AG04449 (cell line): ENCODE measurements around the gene ZNF592.

Source experiments
- CTCF ChIA-PET: fragments of 350-600 bp; formaldehyde crosslinking; extraction: SDS; loops from one replicate; lab custom pipeline; 2021; ENCODE audit warnings: antibody characterized with exemption; lab: Yijun Ruan, JAX
- POLR2A ChIA-PET: fragments of 400-600, 350-600 bp; formaldehyde crosslinking; extraction: SDS; loops from one replicate; lab custom pipeline; 2020; ENCODE audit warnings: antibody characterized with exemption, inconsistent platforms; lab: Yijun Ruan, JAX
- DNase-seq: peaks from one replicate; pipeline ENCODE4 v3.0.0-alpha.2; 2010; ENCODE audit warnings: low read depth, low spot score
- H3K4me3 ChIP-seq: 2 replicates; pipeline ENCODE4 v1.5.1; 2011; ENCODE audit warnings: low read depth, mild to moderate bottlenecking, control low read depth, low read length
- CTCF ChIP-seq: IDR thresholded peaks from one replicate; pipeline ENCODE4 v1.5.1; 2011; ENCODE audit warnings: mild to moderate bottlenecking, moderate library complexity, low read length, control low read depth, inconsistent platforms; ENCODE audit not compliant: insufficient read depth; ENCODE audit errors: missing control alignments

Gene ZNF592

GRCh38 chr15:84818261-84819131 lies 70.1 kb downstream of the ZNF592 start:
- H3K4me3 ChIP-seq: no peak overlapping the region
- DNase-seq: no peak
- no peak for TF ChIP-seq CTCF
- CTCF ChIA-PET: interaction anchor here (0.6 to 1.4 kb wide), 7 partner anchors 10 to 163 kb away, joined by 3 to 6 read pairs (median 3); no protein-coding TSS in a partner anchor
- POLR2A ChIA-PET: interaction anchor here (0.6 kb wide), 1 partner anchor 160 kb away, joined by 3 read pairs; the partner anchor contains the start of gene NMB

GRCh38 chr15:84819291-84819768 lies 70.9 kb downstream of the ZNF592 start:
- CTCF ChIA-PET: interaction anchor here (0.9 to 1.4 kb wide), 3 partner anchors 9 to 164 kb away, joined by 3 to 6 read pairs (median 5); no protein-coding TSS in a partner anchor
- POLR2A ChIA-PET: interaction anchor here (0.6 kb wide), 1 partner anchor 108 kb away, joined by 3 read pairs; no protein-coding TSS in a partner anchor
- TF ChIP-seq CTCF: no peak
- no peak overlapping the region for H3K4me3 ChIP-seq
- no peak for DNase-seq

DNA sequence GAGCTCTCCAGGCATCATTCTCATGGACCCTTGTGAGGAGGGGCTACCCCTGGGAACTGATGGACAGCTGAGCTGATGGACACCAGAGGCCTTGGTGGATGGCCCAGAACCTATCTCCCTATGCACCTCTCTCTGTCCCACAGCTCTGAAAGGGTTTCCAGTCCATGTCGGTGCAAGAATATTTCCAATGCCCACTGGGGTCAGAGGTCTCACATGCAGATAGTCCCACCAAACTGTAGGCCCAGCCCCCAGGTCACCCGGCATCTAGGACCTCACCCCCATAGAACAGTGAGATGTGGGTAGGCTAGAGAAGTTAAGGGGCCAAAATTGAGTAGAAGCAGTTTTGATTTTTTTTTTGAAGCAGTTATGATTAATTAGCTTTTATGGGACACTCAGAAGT lies 71.4 kb downstream of the ZNF592 start:
- POLR2A ChIA-PET: no interaction called here
- no peak for TF ChIP-seq CTCF
- no peak for DNase-seq
- CTCF ChIA-PET: interaction anchor here (0.9 to 1.4 kb wide), 3 partner anchors 8 to 165 kb away, joined by 3 to 6 read pairs (median 5); no protein-coding TSS in a partner anchor
- no peak overlapping the region for H3K4me3 ChIP-seq

DNA sequence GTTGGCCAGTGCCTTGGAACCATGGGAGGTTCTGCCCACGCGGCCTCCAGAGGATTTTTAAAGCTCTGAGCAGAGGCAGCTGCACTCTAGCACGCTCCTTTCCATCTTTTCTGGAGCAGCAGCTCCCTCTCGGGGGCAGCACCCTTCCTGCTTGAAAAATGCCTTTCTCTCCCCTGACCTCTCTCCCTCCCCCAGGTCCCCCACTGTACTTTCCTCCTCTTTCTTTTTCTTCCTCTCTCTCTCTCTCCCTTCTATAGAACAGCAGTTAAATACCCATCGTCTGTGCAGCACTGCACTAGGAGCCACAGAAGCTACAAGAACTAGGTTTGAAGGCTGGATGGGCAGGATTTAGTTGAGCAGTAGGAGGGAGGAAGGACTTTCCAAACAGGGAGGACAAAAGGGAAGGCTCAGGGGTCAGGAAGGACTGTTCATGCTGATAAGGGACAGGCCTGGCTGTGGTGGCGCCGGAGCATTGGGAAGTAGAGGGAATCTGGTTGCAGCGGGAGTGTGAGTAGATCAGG lies 73.2 kb downstream of the ZNF592 start:
- POLR2A ChIA-PET: no interaction called here
- H3K4me3 ChIP-seq: no peak overlapping the region
- TF ChIP-seq CTCF: no peak
- CTCF ChIA-PET: interaction anchor here (1.5 kb wide), 1 partner anchor 15 kb away, joined by 3 read pairs; no protein-coding TSS in a partner anchor
- no peak for DNase-seq

DNA sequence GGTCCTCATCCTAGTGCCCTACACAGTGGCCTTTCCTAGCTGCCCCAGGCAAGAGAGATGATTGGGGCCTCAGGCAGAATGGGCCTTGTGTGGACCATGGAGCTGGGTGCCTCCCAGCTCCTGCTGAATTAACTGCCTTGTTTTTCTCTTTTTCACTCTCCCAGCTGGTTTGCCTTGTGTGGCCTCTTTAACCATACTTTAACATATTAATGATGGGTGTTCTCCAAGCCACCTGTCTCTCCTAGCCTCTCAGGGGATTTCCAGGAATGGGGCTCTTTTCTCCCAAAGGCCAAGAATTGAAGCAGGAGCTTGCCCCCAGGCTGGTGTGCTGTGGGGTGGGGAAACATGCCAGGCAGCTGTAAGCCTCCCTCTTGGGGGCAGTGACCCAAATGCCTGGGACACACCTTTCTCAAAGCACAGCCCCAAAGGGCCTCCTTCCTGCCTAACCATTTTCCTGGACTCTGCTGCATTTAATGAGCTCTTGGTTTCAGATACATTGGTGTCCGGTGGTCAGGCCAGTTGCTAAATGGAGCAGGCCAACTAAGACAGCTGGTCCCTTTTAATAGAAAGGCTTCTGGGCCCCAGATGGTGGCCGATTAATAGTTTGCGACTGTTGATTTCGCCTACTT lies 74.4 kb downstream of the ZNF592 start:
- no peak for TF ChIP-seq CTCF
- ChIA-PET POLR2A (no interaction called here), CTCF (interaction anchor here (0.6 to 1.5 kb wide), 4 partner anchors 12 to 105 kb away, joined by 3 to 4 read pairs (median 3); no protein-coding TSS in a partner anchor)
- no peak overlapping the region for H3K4me3 ChIP-seq
- no peak for DNase-seq
